ENCODE data around the gene RPS14.

DNA sequence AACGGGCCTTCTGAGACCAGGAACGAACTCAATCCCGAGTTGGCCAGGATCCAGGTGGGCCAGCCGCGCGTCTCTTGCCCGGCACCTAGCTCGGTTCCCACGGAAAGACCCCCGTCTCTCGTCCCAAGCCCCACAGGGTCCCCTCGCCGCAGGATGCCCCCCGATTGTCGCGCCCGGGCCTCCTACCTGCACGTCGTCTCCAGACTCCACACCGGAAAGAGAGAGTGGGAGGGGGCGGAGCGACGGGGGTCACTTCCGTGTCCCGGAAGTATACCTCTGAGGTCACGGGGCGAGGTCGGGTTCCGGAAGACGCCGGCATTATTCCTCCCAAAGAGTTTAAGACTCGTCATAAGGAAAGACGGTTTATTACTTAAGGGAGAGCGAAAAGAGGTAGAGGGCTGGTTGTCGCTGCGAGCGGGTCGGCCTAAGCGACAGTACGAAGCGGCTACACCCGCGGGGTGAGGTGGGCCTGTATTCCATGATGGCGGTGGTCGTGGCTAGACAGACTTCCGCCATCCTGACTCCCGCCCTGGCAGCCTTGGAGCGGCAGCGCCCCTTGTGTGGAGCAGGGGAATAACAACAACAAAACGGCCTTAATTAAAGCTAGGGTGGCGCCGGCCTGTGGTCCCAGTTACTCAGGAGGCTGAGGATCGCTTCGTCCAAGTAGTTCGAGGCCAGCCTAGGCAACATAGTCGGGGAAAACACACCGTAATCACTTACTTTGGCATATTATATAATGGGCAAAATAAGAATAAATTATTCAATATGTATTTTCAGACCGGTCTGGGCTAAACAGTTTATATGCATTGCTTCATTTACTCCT is at the start of gene RPS14:
- TF ChIP-seq, protein P1, sequence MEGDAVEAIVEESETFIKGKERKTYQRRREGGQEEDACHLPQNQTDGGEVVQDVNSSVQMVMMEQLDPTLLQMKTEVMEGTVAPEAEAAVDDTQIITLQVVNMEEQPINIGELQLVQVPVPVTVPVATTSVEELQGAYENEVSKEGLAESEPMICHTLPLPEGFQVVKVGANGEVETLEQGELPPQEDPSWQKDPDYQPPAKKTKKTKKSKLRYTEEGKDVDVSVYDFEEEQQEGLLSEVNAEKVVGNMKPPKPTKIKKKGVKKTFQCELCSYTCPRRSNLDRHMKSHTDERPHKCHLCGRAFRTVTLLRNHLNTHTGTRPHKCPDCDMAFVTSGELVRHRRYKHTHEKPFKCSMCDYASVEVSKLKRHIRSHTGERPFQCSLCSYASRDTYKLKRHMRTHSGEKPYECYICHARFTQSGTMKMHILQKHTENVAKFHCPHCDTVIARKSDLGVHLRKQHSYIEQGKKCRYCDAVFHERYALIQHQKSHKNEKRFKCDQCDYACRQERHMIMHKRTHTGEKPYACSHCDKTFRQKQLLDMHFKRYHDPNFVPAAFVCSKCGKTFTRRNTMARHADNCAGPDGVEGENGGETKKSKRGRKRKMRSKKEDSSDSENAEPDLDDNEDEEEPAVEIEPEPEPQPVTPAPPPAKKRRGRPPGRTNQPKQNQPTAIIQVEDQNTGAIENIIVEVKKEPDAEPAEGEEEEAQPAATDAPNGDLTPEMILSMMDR (IDR thresholded peaks at IDR 0.05), result peak; percentile 82
- TF ChIP-seq SMC3 (IDR thresholded peaks at IDR 0.05; ENCODE audit: low read depth, low read length), result no peak
- TF ChIP-seq, protein P2, sequence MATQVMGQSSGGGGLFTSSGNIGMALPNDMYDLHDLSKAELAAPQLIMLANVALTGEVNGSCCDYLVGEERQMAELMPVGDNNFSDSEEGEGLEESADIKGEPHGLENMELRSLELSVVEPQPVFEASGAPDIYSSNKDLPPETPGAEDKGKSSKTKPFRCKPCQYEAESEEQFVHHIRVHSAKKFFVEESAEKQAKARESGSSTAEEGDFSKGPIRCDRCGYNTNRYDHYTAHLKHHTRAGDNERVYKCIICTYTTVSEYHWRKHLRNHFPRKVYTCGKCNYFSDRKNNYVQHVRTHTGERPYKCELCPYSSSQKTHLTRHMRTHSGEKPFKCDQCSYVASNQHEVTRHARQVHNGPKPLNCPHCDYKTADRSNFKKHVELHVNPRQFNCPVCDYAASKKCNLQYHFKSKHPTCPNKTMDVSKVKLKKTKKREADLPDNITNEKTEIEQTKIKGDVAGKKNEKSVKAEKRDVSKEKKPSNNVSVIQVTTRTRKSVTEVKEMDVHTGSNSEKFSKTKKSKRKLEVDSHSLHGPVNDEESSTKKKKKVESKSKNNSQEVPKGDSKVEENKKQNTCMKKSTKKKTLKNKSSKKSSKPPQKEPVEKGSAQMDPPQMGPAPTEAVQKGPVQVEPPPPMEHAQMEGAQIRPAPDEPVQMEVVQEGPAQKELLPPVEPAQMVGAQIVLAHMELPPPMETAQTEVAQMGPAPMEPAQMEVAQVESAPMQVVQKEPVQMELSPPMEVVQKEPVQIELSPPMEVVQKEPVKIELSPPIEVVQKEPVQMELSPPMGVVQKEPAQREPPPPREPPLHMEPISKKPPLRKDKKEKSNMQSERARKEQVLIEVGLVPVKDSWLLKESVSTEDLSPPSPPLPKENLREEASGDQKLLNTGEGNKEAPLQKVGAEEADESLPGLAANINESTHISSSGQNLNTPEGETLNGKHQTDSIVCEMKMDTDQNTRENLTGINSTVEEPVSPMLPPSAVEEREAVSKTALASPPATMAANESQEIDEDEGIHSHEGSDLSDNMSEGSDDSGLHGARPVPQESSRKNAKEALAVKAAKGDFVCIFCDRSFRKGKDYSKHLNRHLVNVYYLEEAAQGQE (IDR thresholded peaks at IDR 0.05; ENCODE audit: low read depth, low read length), result 0 out of 2 replicates have a peak, but pooled peaks have one; percentile 31
- peak; percentile 92 for TF ChIP-seq YY1 (IDR thresholded peaks at IDR 0.05; ENCODE audit: low read depth)
- peak; percentile 91 for TF ChIP-seq RCOR1 (IDR thresholded peaks at IDR 0.05; ENCODE audit: low read length)
- peak; percentile 71 for TF ChIP-seq CHD2 (IDR thresholded peaks at IDR 0.05; ENCODE audit: low read length, partially characterized antibody)
- TF ChIP-seq, protein P3, sequence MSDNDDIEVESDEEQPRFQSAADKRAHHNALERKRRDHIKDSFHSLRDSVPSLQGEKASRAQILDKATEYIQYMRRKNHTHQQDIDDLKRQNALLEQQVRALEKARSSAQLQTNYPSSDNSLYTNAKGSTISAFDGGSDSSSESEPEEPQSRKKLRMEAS (IDR thresholded peaks at IDR 0.05; ENCODE audit: low read depth), result peak; percentile 70
- TF ChIP-seq ELF1 (IDR thresholded peaks at IDR 0.05), result peak; percentile 92

Measured in SK-N-SH (cell line).